ENCODE data around the gene LCE1A.

Gene LCE1A

GRCh38 chr1:152860129-152860528 lies 32.9 kb downstream of the LCE1A start:
- TF ChIP-seq EZH2phosphoT487 (IDR thresholded peaks at IDR 0.05; ENCODE audit: borderline replicate concordance, low read length) (no peak), CTCF (IDR thresholded peaks at IDR 0.05; ENCODE audit: low read depth, low read length, poor library complexity, severe bottlenecking) (no peak)
- Histone ChIP-seq H3K36me3 (ENCODE audit: control insufficient read depth, low read length) (no peaks in the 10 kb centered on the region), H3F3A (ENCODE audit: control insufficient read depth, insufficient read depth) (no peaks in the 10 kb centered on the region), H3K79me2 (ENCODE audit: control insufficient read depth, low read length) (no peaks in the 10 kb centered on the region), H3K9me3 (ENCODE audit: control insufficient read depth, insufficient read depth, low read length) (no peaks in the 10 kb centered on the region), H3K4me3 (ENCODE audit: low read length) (no peak overlapping the region), H3K4me2 (ENCODE audit: low read length) (no peak overlapping the region), H3K4me1 (ENCODE audit: control insufficient read depth, low read length) (no peaks in the 10 kb centered on the region), H3K27me3 (ENCODE audit: control insufficient read depth, low read length) (peaks cover 4% of the 10 kb centered on the region; the same call in 1 of the 2 replicates), H4K20me1 (ENCODE audit: control insufficient read depth, insufficient read depth, low read depth, low read length) (no peaks in the 10 kb centered on the region), H3K9me2 (replicated peaks; ENCODE audit: control insufficient read depth, low read length) (no peaks in the 10 kb centered on the region), H3K27ac (ENCODE audit: low read depth, low read length) (no peak overlapping the region)

GRCh38 chr1:152861374-152861773 lies 34.1 kb downstream of the LCE1A start:
- Histone ChIP-seq H3K4me2 (ENCODE audit: low read length) (no peak overlapping the region), H4K20me1 (ENCODE audit: control insufficient read depth, insufficient read depth, low read depth, low read length) (no peaks in the 10 kb centered on the region), H3F3A (ENCODE audit: control insufficient read depth, insufficient read depth) (no peaks in the 10 kb centered on the region), H3K27ac (ENCODE audit: low read depth, low read length) (no peak overlapping the region), H3K79me2 (ENCODE audit: control insufficient read depth, low read length) (no peaks in the 10 kb centered on the region), H3K4me3 (ENCODE audit: low read length) (no peak overlapping the region), H3K36me3 (ENCODE audit: control insufficient read depth, low read length) (no peaks in the 10 kb centered on the region), H3K27me3 (ENCODE audit: control insufficient read depth, low read length) (peaks cover 4% of the 10 kb centered on the region; the same call in 1 of the 2 replicates), H3K4me1 (ENCODE audit: control insufficient read depth, low read length) (no peaks in the 10 kb centered on the region), H3K9me3 (ENCODE audit: control insufficient read depth, insufficient read depth, low read length) (no peaks in the 10 kb centered on the region), H3K9me2 (replicated peaks; ENCODE audit: control insufficient read depth, low read length) (no peaks in the 10 kb centered on the region)
- TF ChIP-seq EZH2phosphoT487 (IDR thresholded peaks at IDR 0.05; ENCODE audit: borderline replicate concordance, low read length) (no peak), CTCF (IDR thresholded peaks at IDR 0.05; ENCODE audit: low read depth, low read length, poor library complexity, severe bottlenecking) (no peak)

- H4K20me1 ChIP-seq (ENCODE audit: control insufficient read depth, insufficient read depth, low read depth, low read length), result no peaks in the 10 kb centered on the region
- TF ChIP-seq CTCF (IDR thresholded peaks at IDR 0.05; ENCODE audit: low read depth, low read length, poor library complexity, severe bottlenecking) (no peak), EZH2phosphoT487 (IDR thresholded peaks at IDR 0.05; ENCODE audit: borderline replicate concordance, low read length) (no peak)
- no peak overlapping the region for H3K4me3 ChIP-seq (ENCODE audit: low read length)
- no peaks in the 10 kb centered on the region for H3K36me3 ChIP-seq (ENCODE audit: control insufficient read depth, low read length)
- H3K4me2 ChIP-seq (ENCODE audit: low read length), result no peak overlapping the region
- no peak overlapping the region for H3K27ac ChIP-seq (ENCODE audit: low read depth, low read length)
- H3F3A ChIP-seq (ENCODE audit: control insufficient read depth, insufficient read depth), result no peaks in the 10 kb centered on the region
- H3K79me2 ChIP-seq (ENCODE audit: control insufficient read depth, low read length), result no peaks in the 10 kb centered on the region
- no peaks in the 10 kb centered on the region for H3K9me2 ChIP-seq (replicated peaks; ENCODE audit: control insufficient read depth, low read length)
- H3K9me3 ChIP-seq (ENCODE audit: control insufficient read depth, insufficient read depth, low read length), result no peaks in the 10 kb centered on the region
- no peaks in the 10 kb centered on the region for H3K4me1 ChIP-seq (ENCODE audit: control insufficient read depth, low read length)
- H3K27me3 ChIP-seq (ENCODE audit: control insufficient read depth, low read length), result peaks cover 4% of the 10 kb centered on the region; the same call in 1 of the 2 replicates
These were observed 37.2 kb downstream of the LCE1A start for GRCh38 chr1:152864443-152864842.
